Liver (tissue), 9 donors: ENCODE data around the gene ELF4. TPM values are rescaled to one million over a fixed set of nuclear protein-coding genes. Genes with fewer than 3 reads are reported as not detected.

Experiments
- DNase-seq: peaks from one replicate; pipeline ENCODE4 v3.0.0-alpha.2; 2017; ENCODE audit warnings: low spot score
- H3K27ac ChIP-seq, 2 donors: one replicate each; pipeline ENCODE4 v1.7.0; 2013; ENCODE audit warnings: inconsistent platforms in 2 of 2, low read length in 2 of 2, control low read depth in 1 of 2, low read depth in 1 of 2, mild to moderate bottlenecking in 1 of 2
- H3K27me3 ChIP-seq, 4 donors: one replicate each; pipeline versions ENCODE4 v1.6.1 to v1.7.0; 2013; ENCODE audit warnings: low read length in 3 of 4, inconsistent platforms in 1 of 4, mild to moderate bottlenecking in 1 of 4, moderate library complexity in 1 of 4; ENCODE audit not compliant: control insufficient read depth in 4 of 4, insufficient read depth in 4 of 4
- H3K36me3 ChIP-seq, 4 donors: one replicate each; pipeline versions ENCODE4 v1.6.1 to v1.7.0; 2013; ENCODE audit warnings: low read length in 3 of 4, mild to moderate bottlenecking in 3 of 4, low read depth in 1 of 4, moderate library complexity in 1 of 4; ENCODE audit not compliant: control insufficient read depth in 4 of 4, insufficient read depth in 3 of 4
- H3K4me1 ChIP-seq, 4 donors: one replicate each; pipeline versions ENCODE4 v1.6.1 to v1.7.0; 2013; ENCODE audit warnings: low read length in 3 of 4, mild to moderate bottlenecking in 3 of 4, moderate library complexity in 1 of 4; ENCODE audit not compliant: control insufficient read depth in 4 of 4, insufficient read depth in 4 of 4
- H3K4me3 ChIP-seq, 3 donors: one replicate each; pipeline versions ENCODE4 v1.6.1 to v1.7.0; 2013; ENCODE audit warnings: low read length in 3 of 3, control low read depth in 1 of 3, low read depth in 1 of 3, mild to moderate bottlenecking in 1 of 3
- H3K9ac ChIP-seq, 2 donors: one replicate each; pipeline ENCODE4 v1.7.0; 2013; ENCODE audit warnings: low read length in 2 of 2, mild to moderate bottlenecking in 2 of 2, moderate library complexity in 2 of 2, control low read depth in 1 of 2, low read depth in 1 of 2
- H3K9me3 ChIP-seq, 4 donors: one replicate each; pipeline versions ENCODE4 v1.6.1 to v1.7.0; 2013; ENCODE audit warnings: low read length in 3 of 4; ENCODE audit not compliant: control insufficient read depth in 4 of 4
- ATF3 ChIP-seq: IDR thresholded peaks from 2 replicates; pipeline ENCODE4 v1.6.1; 2016; ENCODE audit warnings: antibody characterized with exemption
- CTCF ChIP-seq: fragments of 150-350 bp; IDR thresholded peaks from 2 replicates; pipeline ENCODE4 v1.5.1; 2017; ENCODE audit warnings: improper control_type of control experiment, low read depth, low read length; ENCODE audit not compliant: missing input control
- EGR1 ChIP-seq, 2 donors: IDR thresholded peaks; 2 replicates each; pipeline ENCODE4 v1.6.1; 2016 to 2018; ENCODE audit warnings: antibody characterized with exemption in 2 of 2, low read depth in 2 of 2
- FOXA1 ChIP-seq: IDR thresholded peaks from 2 replicates; pipeline ENCODE4 v1.6.1; 2016; ENCODE audit warnings: antibody characterized with exemption
- FOXA2 ChIP-seq: IDR thresholded peaks from 2 replicates; pipeline ENCODE4 v1.6.1; 2016; ENCODE audit warnings: antibody characterized with exemption
- GABPA ChIP-seq, 2 donors: IDR thresholded peaks in 1 of 2; conservative IDR thresholded peaks in 1 of 2; 2 replicates each; pipeline ENCODE4 v1.6.1; 2016; ENCODE audit warnings: antibody characterized with exemption in 2 of 2, mild to moderate bottlenecking in 1 of 2, moderate library complexity in 1 of 2
- HNF4A ChIP-seq, 2 donors: conservative IDR thresholded peaks; 2 replicates each; pipeline ENCODE4 v1.6.1; 2016; ENCODE audit warnings: antibody characterized with exemption in 2 of 2, mild to moderate bottlenecking in 2 of 2
- JUND ChIP-seq, 2 donors: IDR thresholded peaks; 2 replicates each; pipeline ENCODE4 v1.6.1; 2016; ENCODE audit warnings: antibody characterized with exemption in 2 of 2
- MAX ChIP-seq: IDR thresholded peaks from 2 replicates; pipeline ENCODE4 v1.6.1; 2016; ENCODE audit warnings: antibody characterized with exemption
- NR2F2 ChIP-seq: IDR thresholded peaks from 2 replicates; pipeline ENCODE4 v1.6.1; 2016; ENCODE audit warnings: antibody characterized with exemption
- RAD21 ChIP-seq, 2 donors: IDR thresholded peaks; 2 replicates each; pipeline ENCODE4 v1.6.1; 2016; ENCODE audit warnings: antibody characterized with exemption in 2 of 2, mild to moderate bottlenecking in 2 of 2
- REST ChIP-seq: IDR thresholded peaks from 2 replicates; pipeline ENCODE4 v1.6.1; 2016; ENCODE audit warnings: antibody characterized with exemption, mild to moderate bottlenecking
- SP1 ChIP-seq: IDR thresholded peaks from 2 replicates; pipeline ENCODE4 v1.6.1; 2018; ENCODE audit warnings: antibody characterized with exemption, mild to moderate bottlenecking
- TAF1 ChIP-seq: conservative IDR thresholded peaks from 2 replicates; pipeline ENCODE4 v1.6.1; 2016; ENCODE audit warnings: antibody characterized with exemption, mild to moderate bottlenecking
- YY1 ChIP-seq: IDR thresholded peaks from 2 replicates; pipeline ENCODE4 v1.6.1; 2016; ENCODE audit warnings: antibody characterized with exemption, mild to moderate bottlenecking
- ZBTB33 ChIP-seq: IDR thresholded peaks from 2 replicates; pipeline ENCODE4 v1.6.1; 2016; ENCODE audit warnings: antibody characterized with exemption
- WGBS: extraction: QIAGEN DNeasy Blood & Tissue Kit; methylation state at CpG from one replicate; pipeline ENCODE4 v1.1.7; 2013; 5-methylcytosine and 5-hydroxymethylcytosine counted together
- polyA plus RNA-seq, 2 donors: library from polyadenylated mRNA; stranded (reverse) in 1 of 2; unstranded in 1 of 2; fragments of 200-250 nt in 1 of 2; fragments of >200 nt in 1 of 2; fragmentation: Nextera tagmentation in 1 of 2; extraction: Ambion mirVana in 1 of 2; gene quantifications; one replicate each; pipeline versions ENCODE4 v1.2.1 to v1.2.3, GENCODE V29; 2013 to 2015
- total RNA-seq, 2 donors: library from RNA; depleted of rRNA; stranded (reverse); fragments of >200 nt; gene quantifications; one replicate each; pipeline ENCODE4 v1.2.3, GENCODE V29; 2014
- donor health status: healthy.
- donor health status: healthy.
- donor health status: healthy.
- donor health status: healthy.
- donor health status: healthy.

The ELF4 gene
- total and polyA plus RNA-seq, 4 donors: 0.35 to 4.7 (median 1.5) TPM

- H3K4me3 ChIP-seq: no peak overlapping the region
- H3K27ac ChIP-seq: no peak overlapping the region
- H3K27me3 ChIP-seq: peaks cover 0 to 2% (median 0%) of the 10 kb centered on the region in 4 donors
- H3K4me1 ChIP-seq: peaks cover 0 to 6% (median 0%) of the 10 kb centered on the region in 4 donors
- DNase-seq: no peak
- no peak overlapping the region for H3K9ac ChIP-seq
- TF ChIP-seq EGR1 (IDR thresholded peaks at IDR 0.05; ENCODE audit: low read depth in 2 of 2): no peak
- TF ChIP-seq MAX: no peak
- TF ChIP-seq SP1: no peak
- TF ChIP-seq ATF3: no peak
- TF ChIP-seq ZBTB33: no peak
- no peak for TF ChIP-seq FOXA2
- no peak for TF ChIP-seq TAF1
- no peak for TF ChIP-seq HNF4A (conservative IDR thresholded peaks at IDR 0.05)
- no peak for TF ChIP-seq RAD21 (IDR thresholded peaks at IDR 0.05)
- TF ChIP-seq NR2F2: no peak
- no peak for TF ChIP-seq GABPA (IDR thresholded peaks at IDR 0.05 in 1 of 2, conservative IDR thresholded peaks at IDR 0.05 in 1 of 2)
- no peak for TF ChIP-seq FOXA1
- no peak for TF ChIP-seq CTCF
- TF ChIP-seq JUND (IDR thresholded peaks at IDR 0.05): no peak
- no peak for TF ChIP-seq REST
- no peak for TF ChIP-seq YY1
- no peaks in the 10 kb centered on the region for H3K9me3 ChIP-seq
- WGBS: 89% methylated on average over 7 of the region's 7 CpGs
- H3K36me3 ChIP-seq: no peaks in the 10 kb centered on the region
Measured at GRCh38 chrX:130080791-130081367, 29.4 kb downstream of the ELF4 start.
